Osteocyte (in vitro differentiated cells): Measurements from ENCODE around the gene MFN2. TPM values are rescaled to one million over a fixed set of nuclear protein-coding genes. Genes with fewer than 3 reads are reported as not detected.

Experiments used
- DNase-seq: peaks from one replicate; pipeline ENCODE4 v3.0.0; 2021; ENCODE audit warnings: mixed read lengths; ENCODE audit not compliant: unreplicated experiment; ENCODE audit errors: extremely low spot score
- H3K27ac Mint-ChIP-seq: one replicate; pipeline ENCODE4 v1.8.0; 2021; ENCODE audit warnings: mild to moderate bottlenecking, mixed read lengths; ENCODE audit not compliant: unreplicated experiment
- H3K27me3 Mint-ChIP-seq: one replicate; pipeline ENCODE4 v1.8.0; 2021; ENCODE audit warnings: mixed read lengths; ENCODE audit not compliant: unreplicated experiment
- H3K36me3 Mint-ChIP-seq: one replicate; pipeline ENCODE4 v1.8.0; 2021; ENCODE audit warnings: mixed read lengths; ENCODE audit not compliant: unreplicated experiment
- H3K4me1 Mint-ChIP-seq: one replicate; pipeline ENCODE4 v1.8.0; 2021; ENCODE audit warnings: mixed read lengths; ENCODE audit not compliant: unreplicated experiment
- H3K4me3 Mint-ChIP-seq: one replicate; pipeline ENCODE4 v1.8.0; 2021; ENCODE audit warnings: mild to moderate bottlenecking, moderate library complexity, mixed read lengths; ENCODE audit not compliant: unreplicated experiment
- H3K9me3 Mint-ChIP-seq: one replicate; pipeline ENCODE4 v1.8.0; 2021; ENCODE audit warnings: mixed read lengths; ENCODE audit not compliant: unreplicated experiment
- total RNA-seq: library from RNA; stranded (reverse); gene quantifications from 2 replicates; pipeline ENCODE4 v1.2.1, GENCODE V29; 2021
- TF ChIP-seq, protein P1 (sequence below): fragments of 200-600 bp; sonication (generic); IDR thresholded peaks from 2 replicates; pipeline ENCODE4 v1.5.0; 2021; ENCODE audit warnings: antibody characterized with exemption, mild to moderate bottlenecking, moderate library complexity

MFN2 gene
- total RNA-seq, 1 donor from 2014 or later = 69.2 TPM

DNA sequence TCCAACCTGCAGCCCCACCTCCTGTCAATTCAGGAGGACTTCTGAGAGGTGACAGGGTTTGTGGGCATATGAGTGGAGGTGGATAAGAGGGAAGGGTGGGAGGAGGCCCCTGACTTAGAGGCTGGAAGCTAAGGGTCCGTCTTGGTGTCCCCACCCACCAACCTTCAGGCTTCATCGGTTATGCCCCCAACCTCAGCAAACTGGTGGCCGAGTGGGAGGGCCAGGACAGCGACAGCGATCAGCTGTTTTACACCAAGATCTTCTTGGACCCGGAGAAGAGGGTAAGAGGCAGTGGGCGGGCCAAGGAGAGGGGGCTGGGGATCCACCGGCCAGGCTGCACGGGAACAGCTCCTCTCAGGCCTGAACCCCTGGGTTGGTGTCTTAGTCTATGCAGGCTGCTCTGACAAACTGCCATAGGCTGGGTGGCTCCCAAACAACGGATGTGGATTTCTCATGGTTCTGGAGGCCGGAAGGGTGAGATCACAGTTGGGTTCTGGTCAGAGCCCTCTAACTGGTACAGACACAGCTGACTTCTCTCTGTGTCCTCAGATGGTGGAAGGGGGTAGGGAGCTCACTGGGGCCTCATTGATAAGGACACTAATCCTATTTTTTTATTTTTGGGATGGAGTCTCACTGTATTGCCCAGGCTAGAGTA lies 27.7 kb upstream of the MFN2 start:
- no peaks in the 10 kb centered on the region for H3K9me3 Mint-ChIP-seq
- H3K27me3 Mint-ChIP-seq = no peaks in the 10 kb centered on the region
- no peak overlapping the region for H3K4me3 Mint-ChIP-seq
- peaks cover 24% of the 10 kb centered on the region for H3K36me3 Mint-ChIP-seq
- H3K27ac Mint-ChIP-seq = no peak overlapping the region
- TF ChIP-seq, protein P1, sequence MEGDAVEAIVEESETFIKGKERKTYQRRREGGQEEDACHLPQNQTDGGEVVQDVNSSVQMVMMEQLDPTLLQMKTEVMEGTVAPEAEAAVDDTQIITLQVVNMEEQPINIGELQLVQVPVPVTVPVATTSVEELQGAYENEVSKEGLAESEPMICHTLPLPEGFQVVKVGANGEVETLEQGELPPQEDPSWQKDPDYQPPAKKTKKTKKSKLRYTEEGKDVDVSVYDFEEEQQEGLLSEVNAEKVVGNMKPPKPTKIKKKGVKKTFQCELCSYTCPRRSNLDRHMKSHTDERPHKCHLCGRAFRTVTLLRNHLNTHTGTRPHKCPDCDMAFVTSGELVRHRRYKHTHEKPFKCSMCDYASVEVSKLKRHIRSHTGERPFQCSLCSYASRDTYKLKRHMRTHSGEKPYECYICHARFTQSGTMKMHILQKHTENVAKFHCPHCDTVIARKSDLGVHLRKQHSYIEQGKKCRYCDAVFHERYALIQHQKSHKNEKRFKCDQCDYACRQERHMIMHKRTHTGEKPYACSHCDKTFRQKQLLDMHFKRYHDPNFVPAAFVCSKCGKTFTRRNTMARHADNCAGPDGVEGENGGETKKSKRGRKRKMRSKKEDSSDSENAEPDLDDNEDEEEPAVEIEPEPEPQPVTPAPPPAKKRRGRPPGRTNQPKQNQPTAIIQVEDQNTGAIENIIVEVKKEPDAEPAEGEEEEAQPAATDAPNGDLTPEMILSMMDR = no peak
- DNase-seq = no peak
- H3K4me1 Mint-ChIP-seq = no peaks in the 10 kb centered on the region

DNA sequence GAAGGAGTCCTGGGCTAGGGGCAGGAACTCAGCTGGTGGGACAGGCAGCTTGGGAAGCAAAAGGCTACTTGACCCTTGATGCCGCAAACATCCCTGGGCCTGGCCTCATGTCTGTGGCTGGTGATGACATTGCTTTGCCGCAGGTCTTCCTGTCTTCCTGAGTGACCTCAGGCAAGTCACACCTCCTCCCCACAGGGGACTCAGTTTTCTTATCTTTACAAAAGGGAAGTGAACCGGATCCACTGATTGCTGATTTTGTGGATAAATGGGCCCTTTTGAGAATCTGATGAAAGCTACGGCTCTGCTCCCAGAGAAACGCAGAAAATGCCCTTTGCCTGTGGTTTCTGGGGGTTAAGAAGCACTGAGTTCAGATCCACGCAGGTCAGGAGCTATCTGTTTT lies 25.0 kb upstream of the MFN2 start:
- no peak overlapping the region for H3K4me3 Mint-ChIP-seq
- H3K27ac Mint-ChIP-seq = no peak overlapping the region
- H3K9me3 Mint-ChIP-seq = no peaks in the 10 kb centered on the region
- TF ChIP-seq, protein P1 = no peak
- no peaks in the 10 kb centered on the region for H3K4me1 Mint-ChIP-seq
- DNase-seq = no peak
- H3K27me3 Mint-ChIP-seq = no peaks in the 10 kb centered on the region
- H3K36me3 Mint-ChIP-seq = peaks cover 20% of the 10 kb centered on the region

DNA sequence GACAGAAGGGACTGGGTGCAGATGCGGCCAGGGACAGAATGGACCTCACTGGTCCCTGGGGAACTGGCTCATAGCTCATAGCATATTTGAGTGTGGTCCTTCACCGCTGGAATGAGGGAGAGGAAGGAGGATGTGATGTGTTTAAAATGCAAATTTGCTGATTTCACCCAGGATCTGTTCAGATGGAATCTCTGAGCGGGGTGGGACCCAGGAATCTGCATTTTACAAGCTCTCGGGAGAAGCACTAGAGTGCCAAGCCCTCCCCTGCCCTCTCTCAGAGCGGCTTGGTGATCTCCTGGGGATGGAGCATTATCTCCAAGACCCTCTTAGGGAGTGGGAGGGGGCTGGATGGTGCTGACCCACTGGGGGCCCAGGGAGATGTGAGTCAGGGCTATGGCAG lies 22.8 kb upstream of the MFN2 start:
- H3K27ac Mint-ChIP-seq = no peak overlapping the region
- DNase-seq = no peak
- no peak overlapping the region for H3K4me3 Mint-ChIP-seq
- TF ChIP-seq, protein P1 = no peak
- H3K27me3 Mint-ChIP-seq = no peaks in the 10 kb centered on the region
- no peaks in the 10 kb centered on the region for H3K4me1 Mint-ChIP-seq
- peaks cover 14% of the 10 kb centered on the region for H3K36me3 Mint-ChIP-seq
- H3K9me3 Mint-ChIP-seq = no peaks in the 10 kb centered on the region

DNA sequence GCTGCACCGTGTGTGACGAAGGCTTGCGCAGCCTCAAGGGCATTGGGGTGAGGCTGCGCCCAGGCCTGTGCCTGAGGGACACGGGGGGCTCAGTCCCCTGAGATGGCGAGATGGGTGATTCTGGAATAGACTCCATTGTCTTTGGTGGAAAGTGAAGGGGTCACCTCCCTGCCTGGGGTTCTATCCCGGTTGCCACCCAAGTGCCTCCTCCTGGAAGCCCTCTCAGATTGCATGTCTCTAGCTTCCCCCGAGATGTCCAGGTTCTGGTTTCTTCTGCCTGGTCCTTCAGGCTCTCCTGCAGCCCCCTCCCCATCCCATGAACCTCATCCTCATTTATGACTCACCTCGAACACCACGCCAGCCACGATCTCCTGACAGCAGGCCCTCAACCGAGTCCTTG lies 22.3 kb upstream of the MFN2 start:
- TF ChIP-seq, protein P1 = no peak
- no peaks in the 10 kb centered on the region for H3K4me1 Mint-ChIP-seq
- H3K9me3 Mint-ChIP-seq = no peaks in the 10 kb centered on the region
- H3K27ac Mint-ChIP-seq = no peak overlapping the region
- no peak overlapping the region for H3K4me3 Mint-ChIP-seq
- H3K27me3 Mint-ChIP-seq = no peaks in the 10 kb centered on the region
- DNase-seq = no peak
- peaks cover 14% of the 10 kb centered on the region for H3K36me3 Mint-ChIP-seq

DNA sequence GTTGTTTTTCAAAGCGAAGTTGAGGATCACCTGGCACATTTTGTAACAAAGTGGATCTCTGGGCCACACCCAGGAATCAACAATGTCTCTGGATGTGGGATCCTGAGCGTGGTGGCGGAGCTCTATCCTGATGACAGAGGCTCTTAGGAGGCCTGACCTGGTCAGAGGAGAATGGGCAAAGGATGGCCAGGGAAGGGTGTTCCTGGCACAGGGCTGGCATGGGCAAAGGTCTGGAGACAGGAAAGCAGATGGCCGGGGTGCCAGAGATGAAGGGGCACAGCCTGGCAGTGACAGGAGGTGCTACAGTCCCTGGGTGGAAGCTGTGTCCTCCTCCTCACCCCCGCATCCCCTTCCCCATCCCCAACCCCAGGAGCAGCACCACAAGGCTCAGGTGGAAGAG lies 20.0 kb upstream of the MFN2 start:
- no peak for DNase-seq
- Mint-ChIP-seq H3K27me3 (no peaks in the 10 kb centered on the region), H3K4me1 (no peaks in the 10 kb centered on the region), H3K36me3 (peaks cover 19% of the 10 kb centered on the region), H3K9me3 (no peaks in the 10 kb centered on the region), H3K27ac (no peak overlapping the region), H3K4me3 (no peak overlapping the region)
- TF ChIP-seq, protein P1 = no peak
